ENCODE measurements around the gene CASP3. TPM values are rescaled to one million over a fixed set of nuclear protein-coding genes. Genes with fewer than 3 reads are reported as not detected.
"Not testable (repeated sequence)": the region's sequence is repeated elsewhere in the genome, so short reads cannot be mapped to it uniquely, and the experiment has no call there.

Gene CASP3
- total RNA-seq, 1 experiment from 2014 or later, result 46.1 TPM

DNA sequence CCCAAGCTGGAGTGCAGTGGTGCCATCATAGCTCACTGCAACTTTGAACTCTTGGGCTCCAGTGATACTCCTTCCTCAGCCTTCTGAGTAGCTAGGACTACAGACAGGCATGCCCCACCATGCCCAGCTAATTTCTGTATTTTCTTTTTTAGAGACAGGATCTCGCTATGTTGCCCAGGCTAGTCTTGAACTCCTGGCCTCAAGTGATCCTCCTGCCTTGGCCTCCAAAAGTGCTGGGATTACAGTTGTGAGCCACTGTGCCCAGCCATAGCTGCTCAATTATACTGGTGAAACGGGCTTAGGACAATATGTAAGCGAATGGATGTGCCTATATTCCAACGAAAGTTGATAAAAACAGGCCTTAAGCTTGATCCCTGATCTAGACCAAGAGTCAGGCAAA, 13.1 kb downstream of the CASP3 start:
- no peak for DNase-seq (ENCODE audit: low spot score)

- no peak for DNase-seq (ENCODE audit: low spot score)
Observed at GRCh38 chr4:184635381-184635780, 13.9 kb downstream of the CASP3 start.

DNA sequence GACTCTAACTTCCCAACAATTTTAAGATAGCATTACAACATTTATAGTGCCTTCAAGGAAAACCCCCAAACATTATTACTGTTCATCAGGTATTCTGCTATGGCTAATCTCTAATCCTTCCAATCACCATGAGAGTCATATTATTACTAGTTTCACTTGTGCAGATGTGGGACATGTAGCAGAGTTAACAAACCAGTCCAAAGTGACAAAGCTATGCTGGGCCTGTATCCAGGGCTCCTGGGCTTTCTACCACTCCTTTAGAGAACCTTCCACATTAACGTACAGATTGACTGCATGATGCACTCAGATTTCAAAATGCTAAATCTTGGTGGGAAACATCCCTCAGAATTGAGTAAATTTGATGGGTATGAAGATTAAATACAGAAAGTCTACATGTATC, 16.4 kb downstream of the CASP3 start:
- DNase-seq (ENCODE audit: low spot score), result no peak

- DNase-seq (ENCODE audit: low spot score), result no peak
Observed at GRCh38 chr4:184628103-184628502, 21.1 kb downstream of the CASP3 start.

DNA sequence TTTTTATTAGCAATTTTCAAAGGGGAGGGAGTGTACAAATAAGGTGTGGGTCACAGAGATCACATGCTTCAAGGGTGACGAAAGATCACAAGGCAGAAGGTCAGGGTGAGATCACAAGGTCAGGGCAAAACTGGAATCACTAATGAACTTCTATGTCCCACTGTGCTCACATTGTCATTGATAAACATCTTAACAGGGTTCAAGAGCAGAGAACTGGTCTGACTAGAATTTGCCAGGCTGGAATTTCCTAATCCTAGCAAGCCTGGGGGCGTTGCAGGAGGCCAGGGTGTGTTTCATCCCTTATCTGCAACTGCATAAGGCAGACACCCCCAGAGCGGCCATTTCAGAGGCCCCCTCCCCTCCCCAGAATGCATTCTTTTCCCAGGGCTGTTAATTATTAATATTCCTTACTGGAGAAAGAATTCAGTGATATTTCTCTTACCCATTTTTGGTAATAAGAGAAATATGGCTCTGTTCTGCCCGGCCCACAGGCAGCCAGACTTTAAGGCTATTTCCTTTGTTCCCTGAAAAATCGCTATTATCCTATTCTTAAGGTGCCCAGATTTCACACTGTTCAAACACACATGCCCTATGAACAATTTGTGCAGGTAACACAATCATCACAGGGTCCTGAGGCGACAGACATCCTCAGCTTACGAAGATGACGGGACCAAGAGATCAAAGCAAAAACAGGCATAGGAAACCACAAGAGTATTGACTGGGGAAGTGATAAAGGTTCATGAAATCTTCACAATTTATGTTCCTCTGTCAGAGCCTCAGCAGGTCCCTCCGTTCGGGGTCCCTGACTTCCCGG, 23.3 kb downstream of the CASP3 start:
- not testable (repeated sequence) for DNase-seq (ENCODE audit: low spot score)

DNA sequence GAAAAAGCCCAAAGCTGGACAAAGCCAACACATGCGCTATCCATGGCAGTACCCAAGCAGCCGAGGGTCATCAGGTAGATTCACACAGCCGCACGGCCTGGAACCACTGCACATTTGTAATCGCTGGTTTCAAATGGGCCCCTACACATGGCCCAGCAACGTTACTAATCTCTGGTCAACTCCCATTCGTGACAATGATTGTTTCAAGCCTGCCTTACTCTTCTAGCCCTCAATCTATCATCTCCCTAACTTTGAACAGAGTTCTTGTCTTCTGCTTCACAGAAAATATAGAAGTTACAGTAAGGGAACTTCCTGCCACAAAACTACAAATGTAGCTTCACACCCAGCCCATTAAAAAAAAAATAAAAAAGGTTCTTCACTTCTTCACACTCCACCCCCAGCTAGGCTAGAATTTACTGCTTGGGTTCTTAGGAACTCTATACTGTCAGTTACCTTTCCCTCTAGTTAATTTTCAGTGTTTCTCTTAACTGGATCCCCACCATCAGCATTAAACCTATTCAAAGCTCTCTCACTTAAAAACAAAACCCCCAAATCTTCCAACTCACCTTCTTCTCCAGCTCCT, 24.2 kb downstream of the CASP3 start:
- DNase-seq (ENCODE audit: low spot score), result no peak

- not testable (repeated sequence) for DNase-seq (ENCODE audit: low spot score)
Observed at GRCh38 chr4:184624504-184624903, 24.7 kb downstream of the CASP3 start.

GRCh38 chr4:184621518-184621917, 27.7 kb downstream of the CASP3 start:
- DNase-seq (ENCODE audit: low spot score), result no peak

DNA sequence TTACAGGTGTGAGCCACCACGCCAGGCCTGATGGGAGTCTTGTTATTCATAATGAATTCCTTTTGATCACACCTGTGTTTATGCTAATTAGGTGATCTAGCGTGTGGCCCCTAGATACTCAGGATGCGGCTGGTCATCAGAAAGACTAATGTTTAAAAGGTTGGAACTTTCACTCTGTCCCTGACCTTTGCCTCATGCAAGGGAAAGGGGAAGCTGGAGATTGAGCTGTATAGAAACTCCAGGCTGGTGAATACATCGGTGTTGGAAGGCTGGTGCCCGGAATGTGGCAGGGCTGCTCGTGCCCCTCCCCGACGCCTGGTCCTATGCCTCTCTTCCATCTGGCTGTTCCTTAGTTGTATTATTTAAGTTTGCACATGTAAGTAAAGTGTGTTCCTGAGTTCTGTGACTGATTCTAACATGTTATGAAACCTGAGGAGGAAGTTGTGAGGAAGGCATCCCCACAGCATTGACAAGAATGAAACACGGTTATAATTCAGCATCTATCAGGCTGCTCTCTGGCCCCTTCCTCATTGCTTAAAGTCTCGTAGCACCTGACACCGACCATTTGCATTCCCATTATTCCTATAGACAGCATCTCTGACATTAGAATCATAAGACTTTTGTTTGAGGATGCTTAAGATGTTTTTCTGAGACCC, 28.9 kb downstream of the CASP3 start:
- DNase-seq (ENCODE audit: low spot score), result no peak

DNA sequence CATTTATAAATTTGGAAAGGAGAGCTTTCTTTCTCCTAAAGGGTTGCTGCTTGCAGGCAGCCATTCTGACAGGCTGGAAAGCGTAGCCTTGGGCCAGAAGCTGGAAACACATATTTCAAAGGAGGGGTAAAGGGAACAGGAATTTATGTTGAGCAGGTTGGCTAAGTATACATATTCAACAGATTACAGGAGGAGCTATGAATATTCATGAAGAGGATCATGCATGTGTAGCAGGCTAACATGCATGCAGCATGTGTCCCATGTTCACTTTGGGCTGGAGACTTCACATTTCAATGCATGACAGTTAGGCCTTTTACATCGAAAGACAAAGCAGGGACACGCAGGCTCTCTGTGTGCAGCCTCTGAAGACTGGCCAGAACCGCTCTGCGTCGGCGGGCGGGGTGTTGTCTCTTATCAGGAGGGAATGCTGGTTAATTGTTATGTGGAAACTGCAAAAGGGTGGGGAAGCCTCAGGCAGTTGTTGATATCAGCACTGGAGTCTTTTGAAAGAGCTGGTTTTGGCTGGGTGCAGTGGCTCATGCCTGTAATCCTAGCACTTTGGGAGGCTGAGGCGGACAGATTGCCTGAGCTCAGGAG, 31.5 kb downstream of the CASP3 start:
- no peak for DNase-seq (ENCODE audit: low spot score)

- DNase-seq (ENCODE audit: low spot score), result no peak
Observed at GRCh38 chr4:184616633-184617551, 32.4 kb downstream of the CASP3 start.

- DNase-seq (ENCODE audit: low spot score), result not testable (repeated sequence)
Observed at GRCh38 chr4:184616168-184616567, 33.1 kb downstream of the CASP3 start.

GRCh38 chr4:184614509-184614908, 34.7 kb downstream of the CASP3 start:
- no peak for DNase-seq (ENCODE audit: low spot score)

GRCh38 chr4:184613405-184613804, 35.8 kb downstream of the CASP3 start:
- DNase-seq (ENCODE audit: low spot score), result no peak

- DNase-seq (ENCODE audit: low spot score), result no peak
Observed at GRCh38 chr4:184612074-184612473, 37.2 kb downstream of the CASP3 start.

GRCh38 chr4:184607429-184607828, 41.8 kb downstream of the CASP3 start:
- DNase-seq (ENCODE audit: low spot score), result not testable (repeated sequence)

GRCh38 chr4:184602857-184603256, 46.4 kb downstream of the CASP3 start:
- not testable (repeated sequence) for DNase-seq (ENCODE audit: low spot score)

DNA sequence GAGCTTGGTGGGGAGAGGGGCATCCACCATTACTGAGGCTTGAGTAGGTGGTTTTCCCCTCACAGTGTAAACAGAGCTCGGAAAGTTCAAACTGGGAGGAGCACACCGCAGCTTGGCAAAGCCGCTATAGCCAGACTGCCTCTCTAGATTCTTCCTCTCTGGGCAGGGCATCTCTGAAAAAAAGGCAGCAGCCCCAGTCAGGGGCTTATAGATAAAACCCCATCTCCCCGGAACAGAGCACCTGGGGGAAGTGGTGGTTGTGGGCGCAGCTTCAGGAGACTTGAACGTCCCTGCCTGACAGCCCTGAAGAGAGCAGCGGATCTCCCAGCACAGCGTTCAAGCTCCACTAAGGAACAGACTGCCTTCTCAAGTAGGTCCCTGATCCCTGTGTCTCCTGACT, 48.3 kb downstream of the CASP3 start:
- DNase-seq (ENCODE audit: low spot score), result not testable (repeated sequence)

GRCh38 chr4:184599492-184600135, 49.6 kb downstream of the CASP3 start:
- DNase-seq (ENCODE audit: low spot score), result peak; percentile 17

DNA sequence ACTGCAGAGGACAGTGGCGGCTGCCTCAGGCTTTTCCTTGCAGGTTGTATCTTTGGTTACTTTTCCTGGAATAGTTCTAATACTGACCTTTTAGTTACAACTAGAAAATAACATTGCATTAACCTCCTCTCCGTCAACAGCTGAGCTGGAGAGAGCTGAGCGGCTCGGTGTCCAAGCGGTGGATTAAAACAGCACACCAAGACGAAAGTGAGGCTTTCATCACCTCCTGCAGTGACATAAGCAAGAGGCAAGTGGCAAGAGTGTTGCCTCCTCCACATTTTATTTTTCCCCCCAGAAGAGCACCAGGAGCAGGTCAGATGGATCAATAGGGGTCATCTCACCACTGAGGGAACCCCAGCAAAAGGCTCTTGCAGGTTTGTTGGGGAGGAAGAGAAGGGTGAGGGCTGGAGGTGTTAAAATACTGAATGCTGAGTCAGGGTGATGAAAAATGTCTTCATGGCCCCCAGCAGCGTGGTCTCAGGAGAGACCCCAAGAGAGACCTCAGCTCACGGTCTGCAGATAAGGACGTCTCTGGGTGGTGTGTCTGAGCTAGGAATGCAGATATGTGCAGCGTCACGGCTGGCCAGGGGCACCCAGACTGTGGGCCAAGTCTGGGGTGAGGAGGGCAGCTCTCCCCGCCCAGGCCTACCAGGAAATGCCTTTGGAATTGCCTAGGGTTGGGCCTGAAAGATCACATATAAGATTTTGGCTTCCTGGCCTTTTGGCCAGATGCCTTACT, 50.3 kb downstream of the CASP3 start:
- no peak for DNase-seq (ENCODE audit: low spot score)
